A673 (cell line): Measurements from ENCODE around the gene RAB11FIP4. TPM values are rescaled to one million over a fixed set of nuclear protein-coding genes. Genes with fewer than 3 reads are reported as not detected.

Experiments
- BruUV-seq: library from RNA; stranded (reverse); fragments of 400-500 nt; replicated peaks from 2 replicates; lab custom pipeline; 2021; lab: Mats Ljungman, UMichigan
- CTCF ChIA-PET: fragments of 300-600 bp; sonication (Branson Sonifier 250); formaldehyde crosslinking; loops from one replicate; lab custom pipeline; 2022; ENCODE audit warnings: antibody characterized with exemption; lab: Charles Lee
- POLR2A ChIA-PET: fragments of 300-600 bp; sonication (Branson Sonifier 250); formaldehyde crosslinking; loops from one replicate; lab custom pipeline; 2022; ENCODE audit warnings: antibody characterized with exemption; ENCODE audit not compliant: low non-redundant PET; lab: Charles Lee
- DNase-seq: peaks from one replicate; pipeline ENCODE4 v3.0.0-alpha.2; 2015; ENCODE audit warnings: low spot score
- H3K27ac ChIP-seq: fragments of 200-600 bp; sonication (generic); 2 replicates; pipeline ENCODE4 v1.5.1; 2016; ENCODE audit warnings: mixed run types, low read depth, mild to moderate bottlenecking, mixed read lengths, antibody characterized with exemption, low read length; ENCODE audit not compliant: poor library complexity, severe bottlenecking
- H3K27me3 ChIP-seq: fragments of 200-600 bp; sonication (generic); replicated peaks from 2 replicates; pipeline ENCODE4 v1.6.1; 2017; ENCODE audit warnings: mixed run types, low read depth, mild to moderate bottlenecking, mixed read lengths, antibody characterized with exemption, low read length; ENCODE audit not compliant: insufficient read depth, poor library complexity
- H3K36me3 ChIP-seq: fragments of 200-600 bp; sonication (generic); 2 replicates; pipeline ENCODE4 v1.6.1; 2016; ENCODE audit warnings: mixed run types, mild to moderate bottlenecking, mixed read lengths, antibody characterized with exemption, low read length; ENCODE audit not compliant: insufficient read depth, poor library complexity, severe bottlenecking
- H3K4me1 ChIP-seq: fragments of 200-600 bp; sonication (generic); 2 replicates; pipeline ENCODE4 v1.6.1; 2017; ENCODE audit warnings: mixed run types, mild to moderate bottlenecking, mixed read lengths, antibody characterized with exemption, low read length; ENCODE audit not compliant: insufficient read depth, poor library complexity, severe bottlenecking
- H3K4me3 ChIP-seq: fragments of 200-600 bp; sonication (generic); 2 replicates; pipeline ENCODE4 v1.5.1; 2016; ENCODE audit warnings: low read depth, mixed run types, mild to moderate bottlenecking, mixed read lengths, low read length; ENCODE audit not compliant: poor library complexity, severe bottlenecking
- H3K9me3 ChIP-seq: fragments of 200-600 bp; sonication (generic); 2 replicates; pipeline ENCODE4 v1.6.1; 2016; ENCODE audit warnings: mixed run types, low read depth, mild to moderate bottlenecking, mixed read lengths, antibody characterized with exemption, low read length; ENCODE audit not compliant: poor library complexity, severe bottlenecking
- EZH2 ChIP-seq: fragments of 200-600 bp; sonication (generic); IDR thresholded peaks from 2 replicates; pipeline ENCODE4 v1.6.1; 2017; ENCODE audit warnings: borderline replicate concordance, low read depth, mild to moderate bottlenecking, mixed read lengths, antibody characterized with exemption, low read length; ENCODE audit not compliant: poor library complexity, severe bottlenecking
- intact Hi-C: fragments of 100-400 bp; cut with micrococcal nuclease; formaldehyde crosslinking; loops from one replicate; pipeline ENCODE4 v1.10.0; 2022; ENCODE audit not compliant: unreplicated experiment
- total RNA-seq: library from RNA; stranded (reverse); gene quantifications from 2 replicates; pipeline ENCODE4 v1.2.3, GENCODE V29; 2021
- TF ChIP-seq, protein P1 (sequence below): fragments of 300-800, 200-600 bp; sonication (generic); conservative IDR thresholded peaks from 2 replicates; pipeline ENCODE4 v1.5.1; 2017; ENCODE audit warnings: low read depth, mild to moderate bottlenecking, antibody characterized with exemption, low read length, moderate library complexity, mixed read lengths

The RAB11FIP4 gene
- total RNA-seq, 1 experiment from 2014 or later = 2.4 TPM

DNA sequence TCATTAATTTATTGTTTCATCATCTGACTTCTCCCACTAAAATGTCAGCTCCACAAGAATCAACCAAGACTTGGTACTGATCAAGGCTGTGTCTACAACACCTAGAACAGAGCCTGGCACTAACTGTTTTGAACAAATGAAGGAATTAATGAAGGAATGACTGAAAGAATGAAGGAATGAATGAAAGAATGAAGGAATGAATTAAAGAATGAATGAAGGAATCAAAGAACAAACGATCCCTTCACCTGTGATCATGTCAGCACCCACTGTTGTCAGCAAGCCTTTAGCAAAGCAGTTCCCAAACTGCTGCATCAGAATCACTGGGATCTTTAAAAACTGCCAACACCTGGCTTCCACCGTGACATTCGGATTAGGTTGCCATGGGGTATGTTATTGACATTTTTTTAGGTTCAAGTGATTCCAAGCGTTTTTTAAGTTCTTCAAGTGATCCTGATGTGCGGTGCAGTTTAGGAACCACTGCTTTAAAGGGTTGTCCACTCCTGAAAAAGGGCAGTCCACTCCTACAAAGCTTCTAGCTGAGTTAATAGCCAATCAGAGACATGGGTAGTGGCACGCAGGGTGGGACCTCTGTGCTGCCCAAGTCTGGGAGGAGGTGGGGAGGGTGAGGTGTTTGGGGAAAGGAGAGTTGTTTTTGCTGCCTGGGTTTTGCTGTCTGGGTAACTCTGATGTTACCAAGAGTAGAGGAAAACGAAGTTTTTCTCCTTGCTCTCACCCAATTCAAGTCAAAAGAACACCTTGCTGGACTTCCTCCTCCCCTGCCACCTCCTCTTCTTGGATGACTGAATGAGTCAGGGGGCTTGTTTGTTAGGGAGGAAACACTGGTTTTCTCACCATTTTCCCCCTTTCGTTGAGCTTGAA lies 89.7 kb downstream of the RAB11FIP4 start:
- POLR2A ChIA-PET = no interaction called here
- Histone ChIP-seq H3K4me3 (no peak overlapping the region), H3K4me1 (no peaks in the 10 kb centered on the region), H3K27me3 (no peaks in the 10 kb centered on the region), H3K36me3 (no peaks in the 10 kb centered on the region), H3K9me3 (no peaks in the 10 kb centered on the region), H3K27ac (no peak overlapping the region)
- CTCF ChIA-PET = no interaction called here
- BruUV-seq = no TSS peak
- intact Hi-C loops = no loop called here
- TF ChIP-seq, protein P1, sequence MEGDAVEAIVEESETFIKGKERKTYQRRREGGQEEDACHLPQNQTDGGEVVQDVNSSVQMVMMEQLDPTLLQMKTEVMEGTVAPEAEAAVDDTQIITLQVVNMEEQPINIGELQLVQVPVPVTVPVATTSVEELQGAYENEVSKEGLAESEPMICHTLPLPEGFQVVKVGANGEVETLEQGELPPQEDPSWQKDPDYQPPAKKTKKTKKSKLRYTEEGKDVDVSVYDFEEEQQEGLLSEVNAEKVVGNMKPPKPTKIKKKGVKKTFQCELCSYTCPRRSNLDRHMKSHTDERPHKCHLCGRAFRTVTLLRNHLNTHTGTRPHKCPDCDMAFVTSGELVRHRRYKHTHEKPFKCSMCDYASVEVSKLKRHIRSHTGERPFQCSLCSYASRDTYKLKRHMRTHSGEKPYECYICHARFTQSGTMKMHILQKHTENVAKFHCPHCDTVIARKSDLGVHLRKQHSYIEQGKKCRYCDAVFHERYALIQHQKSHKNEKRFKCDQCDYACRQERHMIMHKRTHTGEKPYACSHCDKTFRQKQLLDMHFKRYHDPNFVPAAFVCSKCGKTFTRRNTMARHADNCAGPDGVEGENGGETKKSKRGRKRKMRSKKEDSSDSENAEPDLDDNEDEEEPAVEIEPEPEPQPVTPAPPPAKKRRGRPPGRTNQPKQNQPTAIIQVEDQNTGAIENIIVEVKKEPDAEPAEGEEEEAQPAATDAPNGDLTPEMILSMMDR = no peak
- TF ChIP-seq EZH2 = no peak
- DNase-seq = no peak

- POLR2A ChIA-PET = no interaction called here
- Histone ChIP-seq H3K4me3 (no peak overlapping the region), H3K36me3 (no peaks in the 10 kb centered on the region), H3K27me3 (no peaks in the 10 kb centered on the region), H3K9me3 (no peaks in the 10 kb centered on the region), H3K4me1 (no peaks in the 10 kb centered on the region), H3K27ac (no peak overlapping the region)
- CTCF ChIA-PET = no interaction called here
- intact Hi-C loops = no loop called here
- TF ChIP-seq EZH2 = no peak
- TF ChIP-seq, protein P1 = no peak
- no peak for DNase-seq
- no TSS peak for BruUV-seq
Measured at GRCh38 chr17:31481783-31482081, 90.3 kb downstream of the RAB11FIP4 start.

GRCh38 chr17:31484821-31485220 lies 93.3 kb downstream of the RAB11FIP4 start:
- H3K27ac ChIP-seq = no peak overlapping the region
- DNase-seq = no peak
- POLR2A ChIA-PET = no interaction called here
- TF ChIP-seq EZH2 = no peak
- CTCF ChIA-PET = no interaction called here
- no peaks in the 10 kb centered on the region for H3K36me3 ChIP-seq
- BruUV-seq = no TSS peak
- H3K4me1 ChIP-seq = no peaks in the 10 kb centered on the region
- H3K27me3 ChIP-seq = no peaks in the 10 kb centered on the region
- no peaks in the 10 kb centered on the region for H3K9me3 ChIP-seq
- intact Hi-C loops = no loop called here
- H3K4me3 ChIP-seq = no peak overlapping the region
